MCF 10A (cell line): ENCODE measurements around the gene ADAP1. TPM values are rescaled to one million over a fixed set of nuclear protein-coding genes. Genes with fewer than 3 reads are reported as not detected.

Source experiments
- BruUV-seq: library from RNA; stranded (reverse); fragments of 400-500 nt; replicated peaks from 2 replicates; lab custom pipeline; 2021; lab: Mats Ljungman, UMichigan
- CTCF ChIA-PET: fragments of 300-600 bp; sonication (Branson Sonifier 250); formaldehyde crosslinking; extraction: SDS; loops from one replicate; lab custom pipeline; 2021; ENCODE audit warnings: antibody characterized with exemption, inconsistent platforms; lab: Yijun Ruan, JAX
- POLR2A ChIA-PET: fragments of 300-600, 350-650 bp; sonication (Branson Sonifier 250); formaldehyde crosslinking; extraction: SDS; loops from one replicate; lab custom pipeline; 2020; ENCODE audit warnings: antibody characterized with exemption, inconsistent platforms; lab: Yijun Ruan, JAX
- DNase-seq: peaks from one replicate; pipeline ENCODE4 v3.0.0-alpha.2; 2018; ENCODE audit not compliant: unreplicated experiment
- H3K27ac Mint-ChIP-seq: one replicate; pipeline ENCODE4 v1.8.0; 2022; ENCODE audit warnings: mild to moderate bottlenecking, low read depth, mixed read lengths; ENCODE audit not compliant: unreplicated experiment
- H3K27me3 Mint-ChIP-seq: one replicate; pipeline ENCODE4 v1.8.0; 2022; ENCODE audit warnings: mixed read lengths; ENCODE audit not compliant: insufficient read depth, unreplicated experiment
- H3K36me3 Mint-ChIP-seq: one replicate; pipeline ENCODE4 v1.8.0; 2022; ENCODE audit warnings: mild to moderate bottlenecking, moderate library complexity, mixed read lengths; ENCODE audit not compliant: insufficient read depth, unreplicated experiment
- H3K4me1 Mint-ChIP-seq: one replicate; pipeline ENCODE4 v1.8.0; 2022; ENCODE audit warnings: mixed read lengths; ENCODE audit not compliant: insufficient read depth, unreplicated experiment
- H3K4me3 Mint-ChIP-seq: one replicate; pipeline ENCODE4 v1.8.0; 2022; ENCODE audit warnings: mild to moderate bottlenecking, moderate library complexity, mixed read lengths; ENCODE audit not compliant: unreplicated experiment
- H3K9me3 Mint-ChIP-seq: one replicate; pipeline ENCODE4 v1.8.0; 2022; ENCODE audit warnings: mixed read lengths; ENCODE audit not compliant: unreplicated experiment
- CTCF ChIP-seq: fragments of 200-600 bp; IDR thresholded peaks from one replicate; pipeline ENCODE4 v1.8.0; 2022; ENCODE audit warnings: antibody characterized with exemption, mild to moderate bottlenecking; ENCODE audit not compliant: unreplicated experiment
- intact Hi-C: fragments of 100-400 bp; cut with micrococcal nuclease; formaldehyde crosslinking; loops from 2 replicates; pipeline ENCODE4 v1.14.1; 2022
- total RNA-seq: library from RNA; stranded (reverse); gene quantifications from 2 replicates; pipeline ENCODE4 v1.2.3, GENCODE V29; 2022

The ADAP1 gene
- total RNA-seq, 1 experiment from 2014 or later: 7.0 TPM

- Mint-ChIP-seq H3K4me3 (no peak overlapping the region), H3K9me3 (no peaks in the 10 kb centered on the region), H3K27ac (no peak overlapping the region), H3K4me1 (no peaks in the 10 kb centered on the region), H3K36me3 (no peaks in the 10 kb centered on the region), H3K27me3 (no peaks in the 10 kb centered on the region)
- POLR2A ChIA-PET: interaction anchor here (0.6 to 1.6 kb wide), 2 partner anchors 10 to 15 kb away, joined by 3 read pairs; no protein-coding TSS in a partner anchor
- no TSS peak for BruUV-seq
- intact Hi-C loops: no loop called here
- no peak for TF ChIP-seq CTCF
- no peak for DNase-seq
- CTCF ChIA-PET: no interaction called here
Measured at GRCh38 chr7:923108-924041, 31.1 kb downstream of the ADAP1 start.

GRCh38 chr7:922334-923107 is 32.0 kb downstream of the ADAP1 start:
- Mint-ChIP-seq H3K27me3 (no peaks in the 10 kb centered on the region), H3K27ac (no peak overlapping the region), H3K36me3 (no peaks in the 10 kb centered on the region), H3K9me3 (no peaks in the 10 kb centered on the region), H3K4me3 (no peak overlapping the region), H3K4me1 (no peaks in the 10 kb centered on the region)
- BruUV-seq: no TSS peak
- CTCF ChIA-PET: no interaction called here
- POLR2A ChIA-PET: interaction anchor here (0.6 to 1.6 kb wide), 3 partner anchors 9 to 14 kb away, joined by 3 to 4 read pairs (median 3); no protein-coding TSS in a partner anchor
- no peak for DNase-seq
- intact Hi-C loops: no loop called here
- no peak for TF ChIP-seq CTCF

GRCh38 chr7:921581-922333 is 32.7 kb downstream of the ADAP1 start:
- BruUV-seq: no TSS peak
- Mint-ChIP-seq H3K9me3 (no peaks in the 10 kb centered on the region), H3K4me1 (no peaks in the 10 kb centered on the region), H3K27me3 (no peaks in the 10 kb centered on the region), H3K4me3 (no peak overlapping the region), H3K27ac (no peak overlapping the region), H3K36me3 (no peaks in the 10 kb centered on the region)
- no peak for DNase-seq
- intact Hi-C loops: no loop called here
- POLR2A ChIA-PET: interaction anchor here (0.6 to 1.6 kb wide), 2 partner anchors 9 to 14 kb away, joined by 3 to 4 read pairs; no protein-coding TSS in a partner anchor
- CTCF ChIA-PET: interaction anchor here (0.6 to 0.8 kb wide), 4 partner anchors 8 to 262 kb away, joined by 3 to 5 read pairs (median 4); no protein-coding TSS in a partner anchor
- no peak for TF ChIP-seq CTCF
